HS-5 (cell line): ENCODE measurements around the gene FAM53A.

Source experiments
- DNase-seq: peaks from one replicate; pipeline ENCODE4 v3.0.0-alpha.2; 2012; ENCODE audit warnings: low read depth

Gene FAM53A

DNA sequence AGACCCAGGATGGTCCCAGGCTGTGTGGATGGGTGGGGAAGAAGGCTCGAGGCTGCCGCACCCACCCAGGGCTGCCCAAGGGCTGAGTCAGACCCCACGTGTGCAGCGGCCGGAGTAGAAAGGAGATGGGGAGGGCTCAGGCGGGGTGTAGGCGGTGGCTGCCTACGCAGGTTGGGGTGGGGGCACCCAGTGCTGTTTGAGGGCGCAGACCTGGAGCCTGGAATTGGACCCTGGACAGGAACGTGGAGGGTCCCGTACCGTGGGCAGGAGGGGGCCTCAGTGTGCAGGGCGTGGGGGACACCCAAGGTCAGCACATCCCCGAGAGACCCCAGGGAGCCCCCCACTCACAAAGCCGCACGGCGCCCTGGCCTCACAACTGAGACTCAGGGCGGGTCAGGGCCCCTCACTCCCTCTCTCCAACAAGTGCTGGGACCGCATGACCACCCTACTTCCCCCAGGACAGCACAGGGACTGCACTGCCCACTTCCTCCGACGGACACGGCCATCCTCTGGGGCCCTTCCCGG is 79.9 kb downstream of the FAM53A start:
- DNase-seq, result no peak

DNA sequence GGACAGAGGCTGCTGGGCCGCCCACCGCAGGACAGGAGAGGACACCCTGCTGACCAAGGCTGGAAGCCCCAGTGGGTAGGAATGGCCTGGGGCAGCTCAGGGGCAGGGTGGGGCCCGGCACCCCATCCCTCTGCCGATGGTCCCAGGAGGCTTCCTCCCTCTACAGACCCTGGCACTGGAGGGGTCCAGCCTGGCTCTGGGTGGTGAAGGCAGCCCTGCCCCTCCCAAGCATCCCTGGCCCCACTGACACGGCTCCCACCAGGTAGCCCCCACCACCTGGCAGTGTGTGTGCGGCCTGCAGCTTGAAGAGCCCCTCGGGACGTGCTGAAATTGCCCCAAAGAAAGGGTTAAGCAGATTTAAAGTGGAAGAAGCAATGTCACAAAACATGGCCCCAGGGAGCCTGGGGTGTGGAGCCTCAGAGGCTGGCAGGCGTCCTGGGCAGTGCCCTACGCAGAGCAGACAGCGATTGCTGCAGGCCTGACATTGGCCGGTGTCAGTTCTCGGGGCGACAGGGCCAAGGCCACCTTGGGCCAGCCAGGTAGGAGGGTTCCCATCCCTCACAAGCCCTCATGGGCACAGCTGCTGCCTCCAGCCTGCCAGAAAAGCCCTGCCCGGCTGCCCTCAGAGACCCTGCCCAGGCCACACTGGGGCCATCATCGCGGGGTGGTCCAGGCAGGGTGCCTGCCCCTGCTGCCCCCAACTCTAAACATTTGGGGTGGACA is 80.5 kb downstream of the FAM53A start:
- no peak for DNase-seq

DNA sequence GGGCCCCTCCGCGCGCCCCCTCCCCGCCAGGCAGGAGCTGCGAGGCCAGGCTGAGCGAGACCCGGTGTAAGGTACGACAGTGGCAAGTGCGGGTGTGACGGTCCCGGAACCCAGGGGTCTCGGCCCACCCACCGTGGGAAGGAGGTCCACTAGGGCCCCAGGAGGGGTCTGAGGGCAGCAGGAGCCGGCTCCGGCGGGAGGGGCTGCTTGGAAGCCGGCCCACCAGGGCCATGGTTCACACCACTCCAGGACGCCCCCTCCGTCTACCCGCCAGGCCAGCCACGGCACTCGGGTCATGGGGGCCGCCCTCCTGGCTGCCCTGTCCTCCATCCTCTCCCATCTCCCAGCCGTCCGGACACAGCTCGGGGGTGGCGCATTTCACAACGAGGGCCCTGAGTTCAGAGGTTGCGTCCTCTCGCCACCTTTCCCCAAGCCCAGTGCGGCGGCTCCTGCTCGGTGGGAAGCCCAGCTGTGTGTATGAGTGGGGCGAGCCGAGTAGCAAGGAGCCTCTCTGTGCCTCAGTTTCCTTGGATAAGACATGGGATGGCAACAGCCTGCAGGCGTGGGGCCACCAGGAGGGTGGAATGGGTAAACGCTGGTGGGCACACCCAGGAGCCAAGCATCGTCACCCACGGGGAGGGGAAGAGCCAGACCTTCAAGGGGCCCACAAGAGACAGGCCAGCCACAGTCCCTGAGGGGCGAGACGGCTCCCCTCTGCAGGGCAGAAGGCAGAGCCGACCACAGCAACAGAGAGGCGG is 81.3 kb downstream of the FAM53A start:
- DNase-seq, result no peak

DNA sequence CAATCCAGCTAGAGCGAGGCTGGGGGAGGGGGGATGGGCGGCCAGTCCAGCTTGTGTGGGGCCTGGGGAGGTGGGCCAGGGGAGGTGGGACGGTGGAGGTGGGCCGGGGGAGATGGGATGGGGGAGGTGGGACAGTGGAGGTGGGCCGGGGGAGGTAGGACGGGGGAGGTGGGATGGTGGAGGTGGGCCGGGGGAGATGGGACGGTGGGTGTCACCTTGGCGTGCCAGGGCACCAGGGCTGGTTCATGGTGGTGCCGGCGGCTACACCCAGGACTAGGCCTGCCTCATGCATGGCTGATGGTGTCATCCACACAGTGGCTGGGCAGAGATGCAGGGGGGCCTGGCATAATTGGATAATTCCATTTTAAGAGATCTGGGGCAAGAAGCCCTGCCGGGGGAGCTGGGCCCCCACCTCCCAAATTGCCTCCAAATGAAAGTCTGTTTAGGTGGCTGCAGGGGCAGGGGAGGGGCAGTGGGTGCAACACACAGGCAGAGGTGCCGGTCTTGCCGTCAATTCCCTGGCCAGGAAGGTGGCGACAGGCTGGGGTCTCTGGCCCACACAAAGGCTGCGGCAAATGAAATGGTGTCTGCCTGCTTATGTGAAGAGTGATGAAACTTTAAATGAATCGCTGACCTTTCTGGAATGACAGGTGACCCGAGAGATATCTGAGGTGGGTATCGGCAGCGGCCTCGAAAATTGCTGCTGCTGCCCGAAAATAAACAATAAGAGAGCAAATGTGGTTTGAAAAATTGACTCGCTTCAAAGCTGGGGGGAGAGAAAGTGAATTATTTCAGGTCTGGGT is 82.1 kb downstream of the FAM53A start:
- no peak for DNase-seq

DNA sequence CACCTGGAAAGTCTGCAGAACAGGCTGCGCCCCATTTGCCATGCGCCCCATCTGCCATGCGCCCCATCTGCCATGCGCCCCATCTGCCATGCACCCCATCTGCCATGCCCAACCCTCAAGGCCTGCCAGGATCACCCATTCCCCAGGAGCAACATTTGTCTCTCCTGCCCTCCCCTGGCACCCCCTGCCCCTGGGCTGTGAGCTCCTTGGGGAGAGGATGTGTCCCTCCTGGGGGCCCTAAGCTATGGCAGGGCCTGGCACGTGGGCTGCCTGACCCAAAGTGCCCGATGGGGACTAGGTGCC is 82.6 kb downstream of the FAM53A start:
- no peak for DNase-seq

DNA sequence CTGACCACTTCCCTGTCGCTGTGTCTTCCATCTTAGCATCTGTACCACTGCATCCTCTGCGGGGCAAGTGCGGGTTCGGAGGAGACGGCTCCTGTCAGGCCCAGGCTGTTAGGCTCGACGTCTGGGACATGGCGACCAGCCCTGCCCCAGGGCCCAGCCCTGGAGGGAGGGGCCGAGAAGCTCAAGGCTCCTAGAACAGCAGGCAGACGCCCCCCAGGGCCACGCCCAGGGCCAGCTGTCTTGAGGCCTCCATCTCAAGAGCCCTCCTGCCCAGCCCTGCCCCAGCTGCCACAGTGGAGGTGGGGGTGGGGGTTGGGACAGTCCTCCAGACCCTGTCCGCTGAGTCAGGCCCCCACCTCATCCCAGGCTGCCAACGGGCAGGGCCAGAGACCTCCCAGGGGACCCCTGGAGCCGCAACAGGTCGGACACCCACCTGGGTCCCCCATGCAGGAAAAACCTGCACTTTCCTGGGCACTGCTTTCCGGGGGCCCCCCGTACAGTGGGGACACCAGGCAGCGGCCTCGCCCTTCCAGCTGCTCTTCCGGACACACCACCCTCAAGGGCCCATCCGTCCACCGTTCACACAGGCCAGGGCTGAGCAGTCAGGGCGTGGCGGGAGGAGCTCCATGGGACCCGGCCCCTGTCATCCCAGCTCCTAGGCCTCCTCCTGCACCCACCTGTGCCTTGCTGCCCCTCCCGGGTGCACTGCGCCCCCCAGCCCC is 83.1 kb downstream of the FAM53A start:
- no peak for DNase-seq

DNA sequence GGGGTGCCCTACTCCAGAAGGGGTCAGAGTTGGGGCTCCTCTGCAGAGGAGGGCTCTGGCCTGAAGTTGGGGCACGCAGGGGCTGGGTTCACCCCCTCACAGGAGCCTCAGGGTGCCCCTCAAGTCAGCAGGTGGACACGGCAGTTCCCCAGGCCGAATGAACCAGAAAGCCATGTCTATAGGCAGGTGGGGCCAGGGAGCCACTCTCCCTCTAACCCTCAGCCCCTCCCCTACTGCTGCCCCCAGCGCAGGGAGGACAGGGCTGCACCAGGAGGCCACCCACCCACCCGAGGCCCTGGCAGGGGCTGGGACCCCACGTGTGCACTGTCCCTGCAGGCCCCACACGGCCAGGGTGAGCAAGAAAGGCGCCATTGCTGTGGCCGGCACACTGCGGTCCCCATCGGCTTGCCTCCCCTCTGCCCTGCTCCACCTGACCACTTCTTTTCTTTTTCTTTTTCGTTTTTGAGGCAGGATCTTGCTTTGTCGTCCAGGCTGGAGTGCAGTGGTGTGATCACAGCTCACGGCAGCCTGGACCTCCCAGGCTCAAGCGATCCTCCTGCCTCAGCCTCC is 83.8 kb downstream of the FAM53A start:
- no peak for DNase-seq

DNA sequence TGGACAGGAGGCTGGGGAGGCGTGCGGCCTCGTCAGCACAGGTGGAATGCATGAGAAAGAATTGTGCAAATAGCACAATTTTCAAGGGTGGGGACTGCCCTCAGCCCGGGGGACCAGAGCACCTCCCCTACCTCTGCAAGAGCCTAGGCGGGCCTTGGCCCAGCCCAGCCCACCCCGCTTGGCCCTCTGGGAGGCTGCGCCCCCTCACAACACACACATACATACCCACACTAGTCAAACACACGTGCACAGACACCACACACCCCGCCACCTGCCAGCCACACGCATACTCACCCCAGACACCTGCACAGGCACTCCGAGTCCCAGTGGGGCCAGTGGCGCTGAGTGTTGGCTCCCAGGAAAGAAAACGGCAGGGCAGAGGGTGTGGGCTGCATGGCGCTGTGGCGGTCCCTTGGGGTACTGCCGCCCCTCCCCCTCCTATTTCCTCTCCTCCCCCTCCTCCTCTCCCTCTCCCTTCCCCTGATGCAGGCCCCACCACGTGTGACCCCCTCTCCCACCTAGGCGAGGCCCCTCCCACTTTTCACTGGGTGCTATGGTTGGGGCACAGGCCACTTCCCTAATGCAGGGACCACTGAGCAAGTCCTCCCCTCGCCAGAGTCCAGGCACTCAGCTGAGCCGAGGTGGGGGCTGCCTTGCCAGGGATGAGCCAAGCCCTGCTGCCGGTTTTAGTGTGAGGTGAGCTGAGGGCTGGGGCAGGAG is 84.5 kb downstream of the FAM53A start:
- no peak for DNase-seq

DNA sequence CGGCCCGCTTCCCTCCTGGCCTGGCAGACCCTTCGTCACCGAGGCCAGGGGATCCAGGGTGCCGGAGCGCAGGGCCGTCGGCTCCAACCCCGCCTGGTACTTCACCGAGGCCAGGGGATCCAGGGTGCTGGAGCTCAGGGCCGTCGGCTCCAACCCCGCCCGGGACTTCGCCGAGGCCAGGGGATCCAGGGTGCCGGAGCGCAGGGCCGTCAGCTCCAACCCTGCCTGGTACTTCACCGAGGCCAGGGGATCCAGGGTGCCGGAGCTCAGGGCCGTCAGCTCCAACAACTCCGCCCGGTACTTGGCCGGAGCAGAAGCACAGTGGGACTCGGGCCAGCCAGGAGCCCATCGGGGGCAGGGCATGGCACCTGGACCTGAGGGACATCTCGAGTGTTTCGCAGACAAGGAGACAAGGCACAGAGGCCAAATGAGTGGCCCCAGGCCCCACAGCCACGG is 85.1 kb downstream of the FAM53A start:
- DNase-seq, result no peak

DNA sequence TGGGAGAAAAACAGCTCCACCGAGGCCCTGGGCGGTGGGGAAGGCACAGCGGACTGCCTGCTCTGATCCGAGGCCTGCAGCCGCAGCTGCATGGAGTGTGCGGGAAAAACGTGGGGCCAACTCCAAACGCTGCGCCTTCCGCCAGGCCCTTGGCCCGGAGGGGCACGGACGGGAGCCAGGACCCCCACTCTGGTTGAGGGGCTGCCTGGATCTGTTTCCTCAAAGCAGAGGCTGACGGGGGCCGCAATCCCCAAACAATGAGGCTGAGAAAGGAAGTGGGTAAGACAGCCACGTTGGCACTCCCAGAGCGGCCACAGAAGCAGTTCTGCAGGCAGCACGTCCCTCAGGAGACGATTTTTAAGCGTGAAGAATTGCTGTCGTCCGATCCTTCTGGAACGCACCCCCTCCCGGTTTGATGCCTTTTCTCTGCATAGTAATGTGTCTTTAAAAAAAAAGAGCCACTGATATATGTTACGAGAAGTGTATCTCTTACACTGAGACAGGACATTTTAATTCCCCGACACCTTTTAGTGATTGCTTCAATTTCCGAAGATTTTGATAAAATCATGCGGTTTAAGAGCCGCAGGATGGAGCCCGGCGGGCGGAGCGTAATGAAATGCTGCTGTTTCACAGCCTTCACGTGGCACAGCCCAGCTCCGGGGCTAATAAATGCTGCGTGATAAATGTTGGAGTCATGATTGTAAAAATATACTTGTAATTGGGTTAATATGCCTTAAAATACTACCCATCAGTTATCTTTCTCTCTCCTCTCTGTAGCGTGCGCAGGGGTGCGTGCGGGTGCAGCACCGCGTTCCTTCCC is 85.7 kb downstream of the FAM53A start:
- DNase-seq, result no peak

DNA sequence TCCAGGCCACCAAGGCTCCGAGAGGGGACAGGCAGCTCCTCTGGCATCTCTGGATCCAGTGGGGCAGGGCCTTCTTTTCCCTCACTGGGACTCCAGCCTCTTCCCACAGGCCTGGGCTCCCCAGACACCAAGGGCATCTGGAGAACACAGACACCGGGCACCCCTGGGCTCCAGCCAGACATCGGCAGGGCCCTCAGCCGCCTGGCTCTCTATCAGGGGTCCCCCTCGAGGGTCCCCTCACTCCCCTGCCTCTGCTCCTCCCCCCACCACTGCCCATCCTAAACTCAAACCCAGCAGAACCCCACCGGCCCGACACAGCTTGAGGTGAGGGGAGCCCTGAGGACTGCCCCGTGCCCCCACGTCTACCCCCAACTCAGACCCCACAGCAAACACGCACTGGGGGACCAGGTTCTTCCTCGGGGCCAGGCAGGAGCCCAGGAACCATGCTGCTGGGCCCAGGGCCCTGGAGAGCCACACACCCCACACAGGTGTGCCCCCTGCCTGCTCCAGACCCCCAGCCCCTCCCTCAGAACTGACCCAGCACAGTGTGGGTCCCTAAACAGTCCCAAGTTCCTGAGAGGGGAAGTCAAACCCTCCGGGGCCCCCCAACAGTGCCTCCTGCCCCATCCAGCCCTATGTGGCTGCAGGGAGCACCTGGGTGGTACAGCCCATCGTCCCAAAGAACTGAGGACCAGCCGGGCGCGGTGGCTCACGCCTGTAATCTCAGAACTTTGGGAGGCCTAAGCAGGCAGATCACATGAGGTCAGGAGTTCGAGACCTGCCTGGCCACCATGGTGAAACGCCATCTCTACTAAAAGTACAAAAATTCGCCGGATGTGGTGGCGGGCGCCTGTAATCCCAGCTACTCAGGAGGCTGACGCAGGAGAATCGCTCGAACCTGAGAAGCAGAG is 86.8 kb downstream of the FAM53A start:
- no peak for DNase-seq

DNA sequence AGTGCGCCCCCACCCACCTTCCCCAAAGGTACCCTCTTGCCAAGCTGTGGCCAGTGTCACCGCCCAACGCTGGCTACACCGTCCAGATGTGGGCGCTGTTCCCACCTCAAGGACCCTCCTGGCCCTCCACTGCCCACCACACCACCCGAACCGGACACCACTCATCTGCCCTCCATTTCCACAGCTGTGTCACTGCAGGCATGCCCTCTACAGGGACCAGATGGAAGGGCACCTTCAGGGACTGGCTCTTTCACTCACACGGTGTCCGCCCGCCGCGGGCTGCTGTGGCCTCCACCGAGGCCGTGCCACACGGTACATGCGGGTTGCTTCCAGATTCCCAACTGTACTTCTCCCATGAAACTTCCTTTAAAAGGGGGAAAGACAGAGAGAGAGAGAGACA is 87.7 kb downstream of the FAM53A start:
- DNase-seq, result no peak

DNA sequence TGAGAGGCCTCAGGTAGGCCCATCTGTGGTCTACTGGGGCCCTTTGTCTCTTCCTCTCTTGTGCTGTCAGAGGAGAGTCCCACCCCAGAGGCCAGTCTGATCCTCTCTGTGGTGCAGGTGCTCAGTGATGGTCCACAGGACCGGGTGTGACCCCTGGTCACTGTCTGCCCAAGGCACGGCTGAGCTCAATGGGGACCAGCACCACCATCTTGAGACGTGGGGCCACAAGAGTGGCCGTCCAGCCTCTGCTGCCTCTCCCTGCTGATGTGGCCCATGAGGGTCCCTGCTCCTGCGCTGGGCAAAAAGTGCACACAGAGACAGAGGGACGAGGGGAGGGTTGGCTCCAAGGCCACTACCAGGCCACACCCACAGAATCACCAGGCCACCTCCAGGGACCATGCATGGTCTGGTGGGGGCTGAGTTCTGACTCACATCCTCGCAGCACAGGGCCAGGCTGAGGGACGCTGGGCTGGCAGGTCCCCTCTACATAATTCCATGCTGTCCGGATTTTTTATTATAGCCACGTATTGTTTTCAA is 88.3 kb downstream of the FAM53A start:
- no peak for DNase-seq

DNA sequence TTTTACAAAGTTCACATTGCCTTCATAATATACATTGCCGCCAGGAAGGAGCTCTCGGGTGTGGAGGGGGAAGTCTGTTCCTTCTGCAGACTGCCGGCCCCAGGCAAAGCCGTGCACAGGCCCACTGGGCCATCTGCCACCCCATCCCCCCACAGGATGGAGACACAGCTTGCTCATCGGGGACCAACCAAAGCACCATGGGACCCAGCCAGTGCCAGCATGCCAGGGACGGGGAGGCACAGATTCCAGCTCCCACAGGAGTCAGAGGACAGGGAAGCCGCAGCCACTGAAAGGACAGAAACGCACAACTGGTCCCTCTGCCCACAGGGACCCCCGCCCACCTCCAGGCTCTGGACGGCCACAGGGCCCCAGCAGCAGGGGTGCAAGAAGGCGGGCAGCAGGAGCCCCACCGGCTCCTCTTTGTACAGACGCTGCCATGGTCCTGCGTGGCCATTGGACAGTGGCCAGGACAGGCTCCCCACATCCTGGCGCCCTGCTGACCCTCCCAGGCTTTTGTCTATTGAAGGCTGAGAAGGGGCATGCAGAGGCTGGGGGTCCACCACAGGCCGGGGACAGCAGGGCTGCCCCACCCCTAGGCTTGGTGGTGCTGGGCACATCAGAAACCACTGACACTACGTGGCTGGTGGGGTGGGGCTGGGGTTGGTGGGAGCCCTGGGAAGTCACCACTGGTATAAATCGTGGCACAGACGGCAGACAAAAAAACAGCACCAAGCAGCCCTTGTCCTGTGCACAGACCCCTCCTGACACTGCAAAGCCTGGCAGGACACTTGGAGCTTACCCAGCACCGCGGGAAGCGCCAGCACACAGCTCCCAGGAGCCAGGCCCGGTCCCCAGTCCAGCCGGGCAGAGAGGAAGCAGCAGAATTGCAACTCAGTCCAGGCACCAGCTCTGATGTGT is 89.0 kb downstream of the FAM53A start:
- DNase-seq, result no peak

DNA sequence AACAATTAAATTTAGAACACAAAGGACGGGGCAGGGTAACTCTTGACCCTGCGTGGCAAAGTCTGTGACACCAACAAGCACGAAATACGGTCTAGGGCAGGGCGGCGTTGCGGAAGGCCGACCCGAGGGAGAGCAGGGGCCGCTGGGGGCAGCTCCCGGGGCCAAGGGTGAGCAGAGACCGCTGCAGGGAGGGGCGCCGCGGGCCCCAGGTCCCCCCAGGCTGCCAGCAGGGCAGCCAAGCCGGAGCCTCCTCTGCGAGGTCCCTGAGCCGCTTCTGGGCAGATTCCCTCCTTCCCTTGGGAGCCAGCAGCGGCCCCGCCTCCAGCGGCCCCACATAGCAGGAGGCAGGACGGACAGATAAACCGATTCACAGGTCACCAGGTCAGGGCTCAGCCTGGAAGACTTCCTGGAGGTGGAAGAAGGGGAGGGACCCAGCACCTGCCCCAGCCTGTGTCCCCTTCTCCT is 90.2 kb downstream of the FAM53A start:
- DNase-seq, result no peak

DNA sequence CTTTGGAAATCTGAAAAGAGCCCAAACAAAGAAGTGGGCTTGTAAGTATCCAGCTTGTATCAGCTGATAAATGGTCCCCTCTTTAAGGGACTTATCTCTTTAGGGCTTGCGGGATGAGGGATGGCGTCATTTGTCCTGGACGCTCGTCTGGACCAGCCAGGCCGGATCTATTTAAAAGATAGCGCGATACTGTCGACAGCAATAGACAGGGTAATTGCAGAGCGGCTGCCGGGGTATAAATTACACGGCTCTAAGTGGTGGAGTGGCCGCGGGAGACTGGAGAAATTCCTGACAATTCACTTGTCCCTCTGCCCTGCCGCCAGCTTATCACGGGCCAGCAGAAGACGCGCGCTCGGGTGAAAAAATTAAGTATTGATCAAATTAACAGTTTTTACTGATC is 90.7 kb downstream of the FAM53A start:
- DNase-seq, result no peak

DNA sequence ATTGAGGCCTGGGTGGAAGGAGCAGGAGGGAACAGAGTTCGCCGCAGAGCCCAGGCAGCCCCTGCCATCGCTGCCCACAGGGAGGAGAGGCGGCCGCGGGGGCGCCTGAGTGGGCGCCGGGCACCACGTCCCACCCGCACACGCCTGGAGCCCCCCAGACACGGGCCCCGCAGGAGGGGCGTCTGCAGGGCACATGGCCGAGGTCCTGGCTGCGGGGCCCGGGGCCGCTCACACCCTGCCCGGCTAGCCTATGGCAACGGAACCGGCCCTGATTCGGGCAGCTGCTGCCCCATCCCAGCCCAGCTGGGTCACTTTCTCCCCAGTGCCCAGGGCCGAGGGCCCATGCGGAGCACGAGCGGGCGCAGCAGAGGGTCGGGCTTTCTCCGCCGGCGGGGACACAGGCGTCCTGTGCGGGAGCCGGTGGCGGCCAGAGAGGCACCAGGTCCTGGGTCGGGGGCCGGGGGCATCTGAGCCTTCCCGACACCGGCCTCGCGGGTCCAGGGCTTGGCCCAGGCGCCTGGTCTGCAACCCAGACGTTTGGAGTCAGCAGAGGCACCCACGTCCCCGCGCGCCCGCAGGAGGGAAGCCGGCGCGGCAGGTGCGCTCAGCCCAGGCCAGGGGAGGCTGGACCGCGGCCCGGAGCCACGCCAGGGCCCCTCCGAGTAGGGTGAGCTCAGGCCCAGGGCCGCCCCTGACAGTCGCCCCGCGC is 91.2 kb downstream of the FAM53A start:
- DNase-seq, result no peak
